Fibroblast of lung (primary cell): Measurements from ENCODE around the gene SMYD5. TPM values are rescaled to one million over a fixed set of nuclear protein-coding genes. Genes with fewer than 3 reads are reported as not detected.
A peak's percentile ranks its signal among the peaks of the same experiment; 100 is the strongest.

ENCODE experiments used
- DNase-seq, 2 donors: peaks; one replicate each; pipeline versions ENCODE4 v3.0.0 to v3.0.0-alpha.2; 2010; ENCODE audit warnings: low read depth in 2 of 2
- H2AFZ ChIP-seq: 2 replicates; pipeline ENCODE4 v1.5.1; 2012; ENCODE audit warnings: low read length, control low read depth, inconsistent platforms
- H3K27ac ChIP-seq: 2 replicates; pipeline ENCODE4 v1.5.1; 2011; ENCODE audit warnings: low read length, control low read depth; ENCODE audit not compliant: insufficient read depth
- H3K27me3 ChIP-seq: 2 replicates; pipeline ENCODE4 v1.5.1; 2011; ENCODE audit warnings: mild to moderate bottlenecking, low read length; ENCODE audit not compliant: control insufficient read depth, insufficient read depth
- H3K36me3 ChIP-seq: 2 replicates; pipeline ENCODE4 v1.5.1; 2011; ENCODE audit warnings: low read length; ENCODE audit not compliant: control insufficient read depth, insufficient read depth
- H3K4me1 ChIP-seq: 2 replicates; pipeline ENCODE4 v1.5.1; 2011; ENCODE audit warnings: low read length; ENCODE audit not compliant: control insufficient read depth, insufficient read depth; ENCODE audit errors: extremely low read depth
- H3K4me2 ChIP-seq: 2 replicates; pipeline ENCODE4 v1.5.1; 2011; ENCODE audit warnings: low read length, control low read depth; ENCODE audit not compliant: insufficient read depth; ENCODE audit errors: extremely low read depth
- H3K4me3 ChIP-seq, 4 experiments: fragments of 200-600 bp in 1 of 4; sonication (generic) in 1 of 4; replicated peaks in 1 of 4; 2 replicates each; pipeline ENCODE4 v1.5.1; 2011 to 2016; ENCODE audit warnings: low read length in 4 of 4, low read depth in 3 of 4, mild to moderate bottlenecking in 3 of 4, control low read depth in 2 of 4, inconsistent platforms in 1 of 4, mixed read lengths in 1 of 4; ENCODE audit not compliant: insufficient read depth in 1 of 4; ENCODE audit errors: control extremely low read depth in 1 of 4
- H3K79me2 ChIP-seq: 2 replicates; pipeline ENCODE4 v1.5.1; 2012; ENCODE audit warnings: mild to moderate bottlenecking, low read length, inconsistent platforms; ENCODE audit not compliant: control insufficient read depth, insufficient read depth
- H3K9ac ChIP-seq: 2 replicates; pipeline ENCODE4 v1.5.1; 2011; ENCODE audit warnings: mild to moderate bottlenecking, low read length, control low read depth; ENCODE audit not compliant: insufficient read depth
- H3K9me3 ChIP-seq: 2 replicates; pipeline ENCODE4 v1.5.1; 2012; ENCODE audit warnings: low read depth, low read length; ENCODE audit not compliant: control insufficient read depth, insufficient read depth
- H4K20me1 ChIP-seq: 2 replicates; pipeline ENCODE4 v1.5.1; 2011; ENCODE audit warnings: low read length; ENCODE audit not compliant: control insufficient read depth, insufficient read depth; ENCODE audit errors: extremely low read depth
- CTCF ChIP-seq, 2 donors: IDR thresholded peaks in 1 of 2; conservative IDR thresholded peaks in 1 of 2; 1 replicate in 1 of 2; 2 replicates in 1 of 2; pipeline ENCODE4 v1.5.1; 2011 to 2012; ENCODE audit warnings: low read length in 2 of 2, control low read depth in 1 of 2, inconsistent platforms in 1 of 2, low read depth in 1 of 2, mild to moderate bottlenecking in 1 of 2
- EZH2 ChIP-seq: IDR thresholded peaks from 2 replicates; pipeline ENCODE4 v1.5.1; 2012; ENCODE audit warnings: low read length, control low read depth, mild to moderate bottlenecking; ENCODE audit errors: missing control alignments
- polyA plus RNA-seq, 2 donors: library from polyadenylated mRNA; depleted of rRNA in 1 of 2; stranded (reverse) in 1 of 2; unstranded in 1 of 2; fragments of >200 nt; gene quantifications; 2 replicates each; pipeline ENCODE4 v1.2.1, GENCODE V29; 2011 to 2012; ENCODE audit warnings: missing spikeins in 1 of 2
- total RNA-seq: library from RNA; depleted of rRNA; stranded (reverse); fragments of >200 nt; gene quantifications from 2 replicates; pipeline ENCODE4 v1.2.1, GENCODE V29; 2014

SMYD5 gene
- total and polyA plus RNA-seq, 2 donors (not counting 1 experiment from before 2014, with no cell fraction given), result 16.9 to 19.0 TPM

DNA sequence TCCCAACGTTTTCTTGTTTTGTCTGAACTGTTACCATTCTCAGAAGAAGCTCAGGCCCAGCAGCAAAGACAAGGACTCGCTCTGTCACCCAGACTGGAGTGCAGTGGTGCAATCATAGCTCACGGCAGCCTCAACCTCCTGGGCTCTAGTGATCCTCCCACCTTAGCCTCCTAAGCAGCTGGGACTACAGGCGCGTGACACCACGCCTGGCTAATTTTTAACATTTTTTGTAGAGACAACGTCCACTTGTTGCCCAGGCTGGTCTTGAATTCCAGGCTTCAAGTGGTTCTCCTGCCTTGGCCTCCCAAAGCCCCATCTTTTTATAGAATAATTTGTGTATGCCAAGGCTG, 2.0 kb upstream of the SMYD5 start:
- no peaks in the 10 kb centered on the region for H3K9me3 ChIP-seq
- H3K36me3 ChIP-seq, result no peaks in the 10 kb centered on the region
- no peaks in the 10 kb centered on the region for H3K27me3 ChIP-seq
- DNase-seq, result no peak
- TF ChIP-seq CTCF (conservative IDR thresholded peaks at IDR 0.05 in 1 of 2, IDR thresholded peaks at IDR 0.05 in 1 of 2; ENCODE audit: low read depth in 1 of 2, low read length in 2 of 2), result no peak
- no peak for TF ChIP-seq EZH2
- H4K20me1 ChIP-seq, result no peaks in the 10 kb centered on the region
- H3K4me1 ChIP-seq, result no peaks in the 10 kb centered on the region
- H3K27ac ChIP-seq, result no peak overlapping the region
- no peak overlapping the region for H2AFZ ChIP-seq
- H3K79me2 ChIP-seq, result peaks cover 16% of the 10 kb centered on the region
- no peak overlapping the region for H3K4me3 ChIP-seq
- H3K9ac ChIP-seq, result no peak overlapping the region
- H3K4me2 ChIP-seq, result no peak overlapping the region

GRCh38 chr2:73212448-73213176, 1.4 kb upstream of the SMYD5 start:
- peaks cover 16% of the 10 kb centered on the region for H3K79me2 ChIP-seq
- no peaks in the 10 kb centered on the region for H3K4me1 ChIP-seq
- DNase-seq, result peak; percentile 76 to 80
- no peak overlapping the region for H2AFZ ChIP-seq
- TF ChIP-seq CTCF (conservative IDR thresholded peaks at IDR 0.05 in 1 of 2, IDR thresholded peaks at IDR 0.05 in 1 of 2; ENCODE audit: low read depth in 1 of 2, low read length in 2 of 2) (peak; percentile 85 to 94), EZH2 (no peak)
- H3K27ac ChIP-seq, result no peak overlapping the region
- H3K4me3 ChIP-seq, result no peak overlapping the region
- no peak overlapping the region for H3K4me2 ChIP-seq
- H3K27me3 ChIP-seq, result no peaks in the 10 kb centered on the region
- H4K20me1 ChIP-seq, result no peaks in the 10 kb centered on the region
- H3K9me3 ChIP-seq, result no peaks in the 10 kb centered on the region
- no peak overlapping the region for H3K9ac ChIP-seq
- H3K36me3 ChIP-seq, result no peaks in the 10 kb centered on the region

DNA sequence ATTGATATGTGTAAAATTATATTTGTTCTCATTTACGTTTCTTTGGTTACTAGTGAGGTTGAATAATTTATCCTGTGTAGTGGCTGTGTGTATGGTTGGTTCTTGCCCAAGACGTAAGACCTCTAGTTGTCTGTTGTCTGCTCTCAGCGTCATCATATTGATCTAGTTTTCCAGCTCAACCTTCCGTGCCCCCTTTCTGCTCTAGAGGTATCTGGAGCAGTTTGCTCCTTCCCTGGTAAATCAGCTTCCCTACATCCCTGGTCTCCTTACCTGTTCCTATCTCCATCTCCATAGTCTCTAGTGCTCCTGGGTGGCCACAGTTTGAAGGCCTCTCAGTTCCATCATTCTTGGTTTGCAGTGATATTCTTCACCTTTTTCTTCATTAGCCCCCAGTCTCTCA, 1.2 kb downstream of the SMYD5 start:
- H3K9ac ChIP-seq, result no peak overlapping the region
- H3K4me1 ChIP-seq, result no peaks in the 10 kb centered on the region
- no peak for DNase-seq
- H3K27me3 ChIP-seq, result no peaks in the 10 kb centered on the region
- peaks cover 16% of the 10 kb centered on the region for H3K79me2 ChIP-seq
- no peak overlapping the region for H3K27ac ChIP-seq
- H3K4me3 ChIP-seq, result peak overlapping the region in 3 of 4 experiments; percentile 77 to 84 (median 83)
- H4K20me1 ChIP-seq, result no peaks in the 10 kb centered on the region
- H2AFZ ChIP-seq, result no peak overlapping the region
- no peaks in the 10 kb centered on the region for H3K9me3 ChIP-seq
- no peak for TF ChIP-seq CTCF (conservative IDR thresholded peaks at IDR 0.05 in 1 of 2, IDR thresholded peaks at IDR 0.05 in 1 of 2; ENCODE audit: low read depth in 1 of 2, low read length in 2 of 2)
- TF ChIP-seq EZH2, result no peak
- peak overlapping the region; percentile 93 for H3K4me2 ChIP-seq
- H3K36me3 ChIP-seq, result no peaks in the 10 kb centered on the region
